ENCODE results near the gene PCGF3. TPM values are rescaled to one million over a fixed set of nuclear protein-coding genes. Genes with fewer than 3 reads are reported as not detected.
A peak's percentile ranks its signal among the peaks of the same experiment; 100 is the strongest.

The PCGF3 gene
- total and polyA plus RNA-seq, 9 of the 15 experiments (the other 6 are each of a cell fraction or from before 2014, with no cell fraction given), result 2.6 to 46.1 (median 20.3) TPM

- no peak for TF ChIP-seq SIRT6 (IDR thresholded peaks at IDR 0.05; ENCODE audit: low read depth, low read length)
- TF ChIP-seq ASH1L (IDR thresholded peaks at IDR 0.05; ENCODE audit: borderline replicate concordance, low read depth, partially characterized antibody), result no peak
- no peak for TF ChIP-seq ZNF584 (CRISPR knock-in tag; IDR thresholded peaks at IDR 0.05; ENCODE audit: low read depth)
- no peak for TF ChIP-seq JUNB (CRISPR knock-in tag; conservative IDR thresholded peaks at IDR 0.05)
- TF ChIP-seq ZNF561 (CRISPR knock-in tag; conservative IDR thresholded peaks at IDR 0.05), result no peak
- peak; percentile 87 for TF ChIP-seq PKNOX1 (IDR thresholded peaks at IDR 0.05)
- no peak for TF ChIP-seq LCOR (CRISPR knock-in tag; IDR thresholded peaks at IDR 0.05)
- TF ChIP-seq DEAF1 (CRISPR knock-in tag; IDR thresholded peaks at IDR 0.05), result no peak
- TF ChIP-seq ZNF512 (tag; IDR thresholded peaks at IDR 0.05), result no peak
- 0 out of 2 replicates have a peak, but pooled peaks have one; percentile 44 for TF ChIP-seq ZNF589 (CRISPR knock-in tag; IDR thresholded peaks at IDR 0.05; ENCODE audit: low read depth)
- TF ChIP-seq RHOXF2B (CRISPR knock-in tag; conservative IDR thresholded peaks at IDR 0.05), result no peak
- no peak for TF ChIP-seq HMBOX1 (IDR thresholded peaks at IDR 0.05)
- peak; percentile 51; the same call in 1 of the 2 replicates for TF ChIP-seq EP300 (IDR thresholded peaks at IDR 0.05; ENCODE audit: low read length)
- peak; percentile 56 for TF ChIP-seq CEBPB (tag; IDR thresholded peaks at IDR 0.05)
- TF ChIP-seq ESRRA (IDR thresholded peaks at IDR 0.05; ENCODE audit: borderline replicate concordance, low read depth), result peak; percentile 15; the same call in 1 of the 2 replicates
- TF ChIP-seq PRDM10 (IDR thresholded peaks at IDR 0.05; ENCODE audit: partially characterized antibody), result peak; percentile 92
- TF ChIP-seq MXI1 (IDR thresholded peaks at IDR 0.05; ENCODE audit: low read depth, low read length), result no peak
Observed at GRCh38 chr4:726235-726787, 20.7 kb downstream of the PCGF3 start (continued).

Measured in K562 (cell line).